ENCODE data around the gene PLCL2.

PLCL2 gene

GRCh38 chr3:17011728-17012338, 127.1 kb downstream of the PLCL2 start:
- FAIRE-seq: no peak
- DNase-seq (ENCODE audit: insufficient read length, low spot score): no peak
- no peak for TF ChIP-seq CTCF (IDR thresholded peaks at IDR 0.05; ENCODE audit: insufficient read depth, missing control alignments)

- no peak for FAIRE-seq
- no peak for DNase-seq (ENCODE audit: insufficient read length, low spot score)
- no peak for TF ChIP-seq CTCF (IDR thresholded peaks at IDR 0.05; ENCODE audit: insufficient read depth, missing control alignments)
These were observed 128.3 kb downstream of the PLCL2 start for GRCh38 chr3:17013050-17013449.

- FAIRE-seq: no peak
- TF ChIP-seq CTCF (IDR thresholded peaks at IDR 0.05; ENCODE audit: insufficient read depth, missing control alignments): no peak
- DNase-seq (ENCODE audit: insufficient read length, low spot score): no peak
These were observed 128.8 kb downstream of the PLCL2 start for GRCh38 chr3:17013571-17013970.

- TF ChIP-seq CTCF (IDR thresholded peaks at IDR 0.05; ENCODE audit: insufficient read depth, missing control alignments): no peak
- no peak for FAIRE-seq
- DNase-seq (ENCODE audit: insufficient read length, low spot score): no peak
These were observed 129.5 kb downstream of the PLCL2 start for GRCh38 chr3:17014284-17014683.

- no peak for TF ChIP-seq CTCF (IDR thresholded peaks at IDR 0.05; ENCODE audit: insufficient read depth, missing control alignments)
- DNase-seq (ENCODE audit: insufficient read length, low spot score): no peak
- FAIRE-seq: no peak
These were observed 130.0 kb downstream of the PLCL2 start for GRCh38 chr3:17014709-17015108.

GRCh38 chr3:17021614-17022013, 136.9 kb downstream of the PLCL2 start:
- TF ChIP-seq CTCF (IDR thresholded peaks at IDR 0.05; ENCODE audit: insufficient read depth, missing control alignments): no peak
- FAIRE-seq: no peak
- no peak for DNase-seq (ENCODE audit: insufficient read length, low spot score)

- FAIRE-seq (no peak), DNase-seq (ENCODE audit: insufficient read length, low spot score) (no peak)
- TF ChIP-seq CTCF (IDR thresholded peaks at IDR 0.05; ENCODE audit: insufficient read depth, missing control alignments): no peak
These were observed 138.4 kb downstream of the PLCL2 start for GRCh38 chr3:17023006-17023664.

Data from D721Med (cell line).